ENCODE measurements around the gene CTNNA1.
A peak's percentile ranks its signal among the peaks of the same experiment; 100 is the strongest.
"Not testable (repeated sequence)": the region's sequence is repeated elsewhere in the genome, so short reads cannot be mapped to it uniquely, and the experiment has no call there.

CTNNA1 gene

DNA sequence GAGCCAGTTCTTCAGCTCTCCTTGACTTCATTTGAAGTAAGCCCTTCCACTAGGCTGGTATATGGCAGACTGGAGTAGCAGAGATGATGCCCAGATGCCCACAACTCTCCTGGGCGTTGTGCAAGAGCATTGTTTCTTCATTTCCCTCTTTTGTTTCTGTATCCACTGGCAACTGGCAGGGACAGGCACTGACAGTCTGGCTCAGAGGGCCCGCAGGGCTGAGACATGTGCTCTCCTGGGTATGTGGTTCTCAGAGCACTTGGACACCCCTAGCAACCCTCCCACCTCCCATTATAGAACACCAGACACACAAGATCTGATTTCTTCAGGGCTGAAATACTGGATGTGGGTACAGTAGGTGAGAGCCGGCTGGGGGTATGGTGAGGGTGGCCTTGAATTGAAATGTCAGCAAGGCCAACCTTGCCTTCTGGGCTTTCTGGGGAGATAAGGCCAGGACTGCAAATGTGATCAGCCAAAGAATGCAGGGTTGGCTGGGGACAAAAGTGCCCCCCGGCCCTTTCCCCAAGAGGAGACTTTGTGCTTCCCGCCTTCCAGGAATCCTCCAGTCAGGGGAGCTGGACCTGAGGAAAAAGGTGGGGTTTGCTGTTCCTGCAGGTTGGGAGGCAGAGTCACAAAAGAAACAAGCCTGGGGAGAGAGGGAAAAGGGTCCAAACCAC, 28.6 kb upstream of the CTNNA1 start:
- no peak overlapping the region for H3K4me3 ChIP-seq (ENCODE audit: extremely low read depth, insufficient read depth, low read length, poor library complexity, severe bottlenecking)
- H3K9me3 ChIP-seq (ENCODE audit: control insufficient read depth, low read length) = no peaks in the 10 kb centered on the region
- WGBS, 2 experiments (ENCODE audit: insufficient coverage in 2 of 2) = 89 to 100% methylated on average over 3 to 4 of the region's 5 CpGs
- peaks cover 11% of the 10 kb centered on the region for H3K4me1 ChIP-seq (ENCODE audit: control insufficient read depth, insufficient read depth, low read length, poor library complexity, severe bottlenecking)
- no peaks in the 10 kb centered on the region for H3K36me3 ChIP-seq (ENCODE audit: control insufficient read depth, insufficient read depth, low read length)
- no peak overlapping the region for H3K27ac ChIP-seq (ENCODE audit: low read depth, low read length, severe bottlenecking)

- 62 to 71% methylated on average over 7 to 11 of the region's 12 CpGs for WGBS, 2 experiments (ENCODE audit: insufficient coverage in 2 of 2)
- Histone ChIP-seq H3K36me3 (ENCODE audit: control insufficient read depth, insufficient read depth, low read length) (no peaks in the 10 kb centered on the region), H3K4me1 (ENCODE audit: control insufficient read depth, insufficient read depth, low read length, poor library complexity, severe bottlenecking) (peaks cover 11% of the 10 kb centered on the region), H3K27ac (ENCODE audit: low read depth, low read length, severe bottlenecking) (peak overlapping the region; percentile 33), H3K9me3 (ENCODE audit: control insufficient read depth, low read length) (no peaks in the 10 kb centered on the region), H3K4me3 (ENCODE audit: extremely low read depth, insufficient read depth, low read length, poor library complexity, severe bottlenecking) (no peak overlapping the region)
Observed at GRCh38 chr5:138725153-138725817, 27.9 kb upstream of the CTNNA1 start.

- no peaks in the 10 kb centered on the region for H3K36me3 ChIP-seq (ENCODE audit: control insufficient read depth, insufficient read depth, low read length)
- no peak overlapping the region for H3K4me3 ChIP-seq (ENCODE audit: extremely low read depth, insufficient read depth, low read length, poor library complexity, severe bottlenecking)
- H3K27ac ChIP-seq (ENCODE audit: low read depth, low read length, severe bottlenecking) = peak overlapping the region; percentile 33
- H3K9me3 ChIP-seq (ENCODE audit: control insufficient read depth, low read length) = no peaks in the 10 kb centered on the region
- peaks cover 11% of the 10 kb centered on the region for H3K4me1 ChIP-seq (ENCODE audit: control insufficient read depth, insufficient read depth, low read length, poor library complexity, severe bottlenecking)
- WGBS, 2 experiments (ENCODE audit: insufficient coverage in 2 of 2) = 74 to 80% methylated on average over 5 of the region's 6 CpGs
Observed at GRCh38 chr5:138725818-138726416, 27.3 kb upstream of the CTNNA1 start.

GRCh38 chr5:138726848-138727247, 26.4 kb upstream of the CTNNA1 start:
- Histone ChIP-seq H3K27ac (ENCODE audit: low read depth, low read length, severe bottlenecking) (no peak overlapping the region), H3K4me3 (ENCODE audit: extremely low read depth, insufficient read depth, low read length, poor library complexity, severe bottlenecking) (no peak overlapping the region), H3K9me3 (ENCODE audit: control insufficient read depth, low read length) (no peaks in the 10 kb centered on the region), H3K36me3 (ENCODE audit: control insufficient read depth, insufficient read depth, low read length) (no peaks in the 10 kb centered on the region), H3K4me1 (ENCODE audit: control insufficient read depth, insufficient read depth, low read length, poor library complexity, severe bottlenecking) (peaks cover 11% of the 10 kb centered on the region)
- no CpG with 5 or more reads among the region's 4 CpGs for WGBS, 2 experiments (ENCODE audit: insufficient coverage in 2 of 2)

DNA sequence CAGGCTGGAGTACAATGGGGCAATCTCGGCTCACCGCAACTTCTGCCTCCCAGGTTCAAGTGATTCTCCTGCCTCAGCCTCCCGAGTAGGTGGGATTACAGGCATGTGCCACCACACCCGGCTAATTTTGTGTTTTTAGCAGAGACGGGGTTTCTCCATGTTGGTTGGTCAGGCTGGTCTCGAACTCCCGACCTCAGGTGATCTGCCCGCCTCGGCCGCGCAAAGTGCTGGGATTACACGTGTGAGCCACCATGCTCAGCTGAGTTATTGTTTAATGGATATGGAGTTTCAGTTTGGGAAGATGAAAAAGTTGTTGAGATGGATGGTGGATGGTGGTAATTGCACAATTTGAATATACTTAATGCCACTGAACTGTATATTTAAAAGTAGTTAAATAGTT, 22.7 kb upstream of the CTNNA1 start:
- H3K36me3 ChIP-seq (ENCODE audit: control insufficient read depth, insufficient read depth, low read length); H3K4me1 ChIP-seq (ENCODE audit: control insufficient read depth, insufficient read depth, low read length, poor library complexity, severe bottlenecking); H3K4me3 ChIP-seq (ENCODE audit: extremely low read depth, insufficient read depth, low read length, poor library complexity, severe bottlenecking); H3K9me3 ChIP-seq (ENCODE audit: control insufficient read depth, low read length); H3K27ac ChIP-seq (ENCODE audit: low read depth, low read length, severe bottlenecking): not testable (repeated sequence)
- 86 to 94% methylated on average over 9 to 12 of the region's 12 CpGs for WGBS, 2 experiments (ENCODE audit: insufficient coverage in 2 of 2)

GRCh38 chr5:138732466-138732865, 20.8 kb upstream of the CTNNA1 start:
- Histone ChIP-seq H3K36me3 (ENCODE audit: control insufficient read depth, insufficient read depth, low read length) (no peaks in the 10 kb centered on the region), H3K4me3 (ENCODE audit: extremely low read depth, insufficient read depth, low read length, poor library complexity, severe bottlenecking) (no peak overlapping the region), H3K9me3 (ENCODE audit: control insufficient read depth, low read length) (no peaks in the 10 kb centered on the region), H3K27ac (ENCODE audit: low read depth, low read length, severe bottlenecking) (no peak overlapping the region), H3K4me1 (ENCODE audit: control insufficient read depth, insufficient read depth, low read length, poor library complexity, severe bottlenecking) (no peaks in the 10 kb centered on the region)
- 100% methylated on average over 1 of the region's 2 CpGs; no CpG with 5 or more reads in 1 of the 2 experiments for WGBS, 2 experiments (ENCODE audit: insufficient coverage in 2 of 2)

DNA sequence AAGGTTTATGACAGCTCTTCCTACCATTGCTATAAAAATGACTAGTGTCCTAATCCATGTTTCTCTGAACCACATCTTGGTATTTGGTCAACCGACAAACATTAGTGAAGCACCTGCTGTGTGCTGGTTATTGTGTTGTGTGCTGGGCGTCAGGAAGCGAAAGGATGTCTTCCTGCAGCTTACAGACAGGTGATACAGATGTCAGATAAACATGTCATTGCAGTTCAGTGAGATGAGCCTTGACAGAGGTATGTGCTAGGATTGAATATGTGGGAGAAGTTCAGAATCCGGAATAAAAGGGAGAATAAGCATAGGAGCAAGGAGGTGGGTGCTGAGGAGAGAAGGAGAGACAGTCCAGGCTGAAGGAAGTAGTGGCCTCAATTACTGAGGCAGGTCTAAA, 20.3 kb upstream of the CTNNA1 start:
- Histone ChIP-seq H3K36me3 (ENCODE audit: control insufficient read depth, insufficient read depth, low read length) (no peaks in the 10 kb centered on the region), H3K9me3 (ENCODE audit: control insufficient read depth, low read length) (no peaks in the 10 kb centered on the region), H3K27ac (ENCODE audit: low read depth, low read length, severe bottlenecking) (no peak overlapping the region), H3K4me3 (ENCODE audit: extremely low read depth, insufficient read depth, low read length, poor library complexity, severe bottlenecking) (no peak overlapping the region), H3K4me1 (ENCODE audit: control insufficient read depth, insufficient read depth, low read length, poor library complexity, severe bottlenecking) (no peaks in the 10 kb centered on the region)
- WGBS, 2 experiments (ENCODE audit: insufficient coverage in 2 of 2) = 89 to 91% methylated on average over 4 of the region's 4 CpGs

DNA sequence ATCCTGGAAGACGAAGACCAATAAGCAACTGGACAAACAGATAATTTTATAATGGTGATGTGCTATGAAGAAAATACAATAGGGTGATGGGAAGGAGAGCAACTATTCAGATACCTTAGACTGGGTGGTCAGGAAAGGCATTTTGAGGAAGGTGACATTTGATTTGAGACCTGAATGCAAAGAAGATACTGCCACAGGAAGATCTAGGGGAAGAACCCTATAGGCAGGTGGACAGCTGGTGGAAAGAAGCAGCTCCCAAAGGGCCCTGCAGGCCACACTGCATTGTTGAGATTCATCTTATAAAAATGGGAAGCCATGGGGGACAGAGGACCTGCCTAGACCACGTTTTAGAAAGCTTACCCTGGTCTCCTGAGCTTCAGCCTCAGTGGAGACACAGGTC, 19.7 kb upstream of the CTNNA1 start:
- Histone ChIP-seq H3K36me3 (ENCODE audit: control insufficient read depth, insufficient read depth, low read length) (no peaks in the 10 kb centered on the region), H3K4me1 (ENCODE audit: control insufficient read depth, insufficient read depth, low read length, poor library complexity, severe bottlenecking) (no peaks in the 10 kb centered on the region), H3K9me3 (ENCODE audit: control insufficient read depth, low read length) (no peaks in the 10 kb centered on the region), H3K4me3 (ENCODE audit: extremely low read depth, insufficient read depth, low read length, poor library complexity, severe bottlenecking) (no peak overlapping the region), H3K27ac (ENCODE audit: low read depth, low read length, severe bottlenecking) (no peak overlapping the region)
- 63 to 78% methylated on average over 2 of the region's 2 CpGs for WGBS, 2 experiments (ENCODE audit: insufficient coverage in 2 of 2)

- H3K9me3 ChIP-seq (ENCODE audit: control insufficient read depth, low read length) = no peaks in the 10 kb centered on the region
- no peaks in the 10 kb centered on the region for H3K36me3 ChIP-seq (ENCODE audit: control insufficient read depth, insufficient read depth, low read length)
- H3K27ac ChIP-seq (ENCODE audit: low read depth, low read length, severe bottlenecking) = no peak overlapping the region
- 90 to 100% methylated on average over 2 to 5 of the region's 5 CpGs for WGBS, 2 experiments (ENCODE audit: insufficient coverage in 2 of 2)
- no peak overlapping the region for H3K4me3 ChIP-seq (ENCODE audit: extremely low read depth, insufficient read depth, low read length, poor library complexity, severe bottlenecking)
- H3K4me1 ChIP-seq (ENCODE audit: control insufficient read depth, insufficient read depth, low read length, poor library complexity, severe bottlenecking) = peaks cover 5% of the 10 kb centered on the region
Observed at GRCh38 chr5:138736293-138736692, 16.9 kb upstream of the CTNNA1 start.

DNA sequence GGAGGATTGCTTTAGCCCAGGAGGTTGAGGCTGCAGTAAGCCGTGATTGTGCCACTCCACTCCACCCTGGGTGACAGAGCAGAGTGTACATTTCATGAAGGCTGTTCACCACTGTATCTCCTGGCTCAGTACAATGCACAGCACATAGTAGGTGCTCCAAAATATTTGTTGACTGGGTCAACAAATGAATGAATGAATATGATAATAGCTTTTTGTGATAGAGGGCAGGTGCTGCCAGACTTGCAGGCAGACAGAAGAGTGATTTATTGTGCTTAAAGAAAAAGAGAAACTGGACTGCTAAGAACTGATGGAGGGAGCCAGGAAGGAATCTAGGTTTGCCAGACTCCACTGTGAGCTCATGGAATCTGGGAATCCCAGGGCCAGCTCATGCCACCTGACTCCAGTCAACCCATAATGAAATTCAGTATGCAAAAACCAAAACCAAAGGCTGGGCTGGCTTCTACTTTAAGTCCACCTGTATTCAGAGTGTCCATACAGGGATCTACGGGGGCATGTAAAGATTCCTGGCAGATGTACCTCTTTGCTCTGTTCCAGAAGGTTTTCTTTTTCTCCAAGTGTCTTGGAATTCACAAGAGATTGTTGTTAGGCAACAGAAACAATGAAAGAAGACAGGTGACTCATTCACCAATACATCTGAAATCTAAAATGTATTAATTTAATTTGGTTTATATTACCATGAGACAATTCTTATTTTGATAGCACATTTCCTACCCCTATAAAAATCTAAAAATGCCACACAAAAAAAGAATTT, 15.5 kb upstream of the CTNNA1 start:
- Histone ChIP-seq H3K9me3 (ENCODE audit: control insufficient read depth, low read length) (no peaks in the 10 kb centered on the region), H3K27ac (ENCODE audit: low read depth, low read length, severe bottlenecking) (no peak overlapping the region), H3K4me1 (ENCODE audit: control insufficient read depth, insufficient read depth, low read length, poor library complexity, severe bottlenecking) (peaks cover 5% of the 10 kb centered on the region), H3K36me3 (ENCODE audit: control insufficient read depth, insufficient read depth, low read length) (no peaks in the 10 kb centered on the region), H3K4me3 (ENCODE audit: extremely low read depth, insufficient read depth, low read length, poor library complexity, severe bottlenecking) (no peak overlapping the region)
- 94 to 100% methylated on average over 2 of the region's 2 CpGs for WGBS, 2 experiments (ENCODE audit: insufficient coverage in 2 of 2)
